OCI-LY7 (cell line): ENCODE measurements around the gene GLT8D2.

ENCODE experiments used
- EZH2phosphoT487 ChIP-seq: fragments of 200-600 bp; sonication (generic); IDR thresholded peaks from 2 replicates; pipeline ENCODE4 v1.6.1; 2018; ENCODE audit warnings: low read depth, borderline replicate concordance, mild to moderate bottlenecking, mixed run types, antibody characterized with exemption, low read length, moderate library complexity, mixed read lengths
- TF ChIP-seq, protein P1 (sequence below): fragments of 200-600 bp; sonication (generic); conservative IDR thresholded peaks from 2 replicates; pipeline ENCODE4 v1.5.1; 2014; ENCODE audit warnings: mild to moderate bottlenecking, antibody characterized with exemption, low read length, moderate library complexity, mixed read lengths

DNA sequence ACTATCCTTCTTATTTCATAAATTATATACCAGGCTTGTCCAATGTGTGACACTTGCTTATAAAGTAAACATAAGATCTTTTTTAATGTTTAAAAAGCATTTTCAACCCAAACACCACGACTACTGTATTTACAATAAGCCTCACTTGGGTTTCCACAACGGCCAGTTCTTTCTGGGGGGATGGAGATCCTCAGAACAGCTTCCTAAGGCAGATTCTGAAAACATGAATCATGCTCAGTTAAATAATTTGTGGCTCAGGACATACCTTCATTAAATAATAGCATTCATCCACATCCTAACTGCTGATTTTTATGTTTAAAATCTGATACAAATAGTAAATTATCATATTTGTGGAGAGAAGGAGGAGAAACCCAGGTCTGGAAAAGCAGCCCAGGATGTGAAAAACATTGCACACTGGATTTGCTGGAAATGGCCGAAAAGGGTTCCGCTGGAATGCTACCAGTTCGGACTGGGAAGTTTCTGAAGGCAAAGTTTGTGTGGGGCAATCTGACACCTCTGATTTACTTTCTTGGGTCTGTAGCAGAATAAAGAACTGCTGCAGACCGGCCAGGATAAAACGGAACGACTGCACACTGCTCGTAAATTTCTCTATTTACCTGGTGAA lies 597 bp downstream of the GLT8D2 start:
- TF ChIP-seq, protein P1, sequence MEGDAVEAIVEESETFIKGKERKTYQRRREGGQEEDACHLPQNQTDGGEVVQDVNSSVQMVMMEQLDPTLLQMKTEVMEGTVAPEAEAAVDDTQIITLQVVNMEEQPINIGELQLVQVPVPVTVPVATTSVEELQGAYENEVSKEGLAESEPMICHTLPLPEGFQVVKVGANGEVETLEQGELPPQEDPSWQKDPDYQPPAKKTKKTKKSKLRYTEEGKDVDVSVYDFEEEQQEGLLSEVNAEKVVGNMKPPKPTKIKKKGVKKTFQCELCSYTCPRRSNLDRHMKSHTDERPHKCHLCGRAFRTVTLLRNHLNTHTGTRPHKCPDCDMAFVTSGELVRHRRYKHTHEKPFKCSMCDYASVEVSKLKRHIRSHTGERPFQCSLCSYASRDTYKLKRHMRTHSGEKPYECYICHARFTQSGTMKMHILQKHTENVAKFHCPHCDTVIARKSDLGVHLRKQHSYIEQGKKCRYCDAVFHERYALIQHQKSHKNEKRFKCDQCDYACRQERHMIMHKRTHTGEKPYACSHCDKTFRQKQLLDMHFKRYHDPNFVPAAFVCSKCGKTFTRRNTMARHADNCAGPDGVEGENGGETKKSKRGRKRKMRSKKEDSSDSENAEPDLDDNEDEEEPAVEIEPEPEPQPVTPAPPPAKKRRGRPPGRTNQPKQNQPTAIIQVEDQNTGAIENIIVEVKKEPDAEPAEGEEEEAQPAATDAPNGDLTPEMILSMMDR, result no peak
- no peak for TF ChIP-seq EZH2phosphoT487
